Activated naive CD4-positive, alpha-beta T cell treated with anti-CD3 and anti-CD28 coated beads, Interleukin-2, amount 50 U/mL, for 16 hours (primary cell): ENCODE results near the gene CSNK1D.

Experiments used
- DNase-seq: peaks from one replicate; pipeline ENCODE4 v3.0.0-alpha.2; 2020

CSNK1D gene

DNA sequence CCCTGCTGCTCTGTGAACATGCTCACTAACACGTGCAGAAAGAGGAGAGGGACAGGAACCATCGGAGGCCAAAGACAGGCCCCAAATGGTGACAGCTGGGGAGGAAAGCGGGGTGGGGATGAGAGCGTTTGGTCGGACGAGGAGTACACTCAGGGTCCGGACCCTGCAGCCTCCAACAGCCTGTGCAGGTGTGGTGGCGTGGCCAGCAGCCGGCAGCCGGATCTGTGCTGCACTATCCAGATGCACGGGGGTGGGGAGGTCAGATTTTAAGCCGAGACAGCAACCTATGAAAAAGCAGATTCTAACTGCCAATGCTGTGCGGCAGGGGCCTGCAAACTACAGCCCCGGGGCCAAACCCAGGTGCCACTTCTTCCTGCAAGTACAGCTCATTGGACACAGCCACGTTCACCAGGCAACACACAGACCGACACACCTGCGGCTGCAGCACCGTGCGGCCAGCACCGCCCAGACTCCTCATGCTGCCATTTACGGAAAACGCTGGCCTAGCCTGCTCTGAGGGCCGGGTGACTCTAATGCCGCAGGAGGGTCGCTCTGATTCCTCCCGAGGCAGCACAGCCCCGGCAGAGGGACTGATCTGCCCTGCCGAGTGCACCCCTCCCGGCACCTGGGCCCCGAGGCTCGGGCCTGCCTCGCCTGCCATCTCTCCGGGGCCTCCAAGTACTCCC, 23.5 kb downstream of the CSNK1D start:
- DNase-seq = no peak

DNA sequence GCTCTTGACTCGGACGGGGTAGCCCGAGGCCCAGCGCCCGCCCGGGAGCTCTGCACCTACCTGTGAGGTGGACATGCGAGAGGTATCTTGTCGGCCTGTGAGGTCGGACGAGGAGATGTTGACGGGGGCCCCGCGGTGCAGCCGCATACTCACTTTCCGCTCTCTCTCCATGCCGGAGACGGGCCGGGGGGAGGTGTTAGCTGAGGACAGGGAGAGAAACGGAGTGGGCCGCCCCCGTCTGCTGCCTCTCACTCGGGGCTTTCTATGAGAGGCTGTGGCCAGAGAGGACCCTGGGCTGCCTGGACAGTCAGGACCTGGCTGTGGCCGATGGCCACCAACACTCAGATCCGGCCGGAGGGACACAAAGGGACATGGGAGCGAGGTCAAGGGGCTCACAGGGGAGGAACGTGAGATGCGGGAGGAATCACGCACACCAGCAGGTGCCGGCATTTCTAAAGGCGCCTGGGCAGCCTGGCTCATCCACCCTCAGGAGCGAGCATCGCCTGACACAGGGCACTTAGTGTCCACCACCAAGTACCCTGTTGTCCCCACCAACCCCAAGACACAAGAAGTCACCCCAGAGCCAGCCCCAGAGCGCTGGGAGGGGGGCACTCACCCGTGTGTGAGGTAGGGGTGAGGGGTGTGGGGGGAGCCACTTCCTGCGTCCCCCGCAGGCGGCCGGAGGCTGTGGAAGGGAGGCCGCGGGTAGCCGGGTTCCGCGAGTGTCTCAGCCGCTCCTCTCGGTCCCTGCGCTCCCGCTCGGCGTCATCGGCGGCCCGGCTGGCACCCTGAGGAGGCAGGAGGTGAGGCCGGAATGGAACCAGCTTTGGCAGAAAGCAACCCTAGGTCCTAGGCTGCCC, 24.5 kb downstream of the CSNK1D start:
- DNase-seq = no peak

DNA sequence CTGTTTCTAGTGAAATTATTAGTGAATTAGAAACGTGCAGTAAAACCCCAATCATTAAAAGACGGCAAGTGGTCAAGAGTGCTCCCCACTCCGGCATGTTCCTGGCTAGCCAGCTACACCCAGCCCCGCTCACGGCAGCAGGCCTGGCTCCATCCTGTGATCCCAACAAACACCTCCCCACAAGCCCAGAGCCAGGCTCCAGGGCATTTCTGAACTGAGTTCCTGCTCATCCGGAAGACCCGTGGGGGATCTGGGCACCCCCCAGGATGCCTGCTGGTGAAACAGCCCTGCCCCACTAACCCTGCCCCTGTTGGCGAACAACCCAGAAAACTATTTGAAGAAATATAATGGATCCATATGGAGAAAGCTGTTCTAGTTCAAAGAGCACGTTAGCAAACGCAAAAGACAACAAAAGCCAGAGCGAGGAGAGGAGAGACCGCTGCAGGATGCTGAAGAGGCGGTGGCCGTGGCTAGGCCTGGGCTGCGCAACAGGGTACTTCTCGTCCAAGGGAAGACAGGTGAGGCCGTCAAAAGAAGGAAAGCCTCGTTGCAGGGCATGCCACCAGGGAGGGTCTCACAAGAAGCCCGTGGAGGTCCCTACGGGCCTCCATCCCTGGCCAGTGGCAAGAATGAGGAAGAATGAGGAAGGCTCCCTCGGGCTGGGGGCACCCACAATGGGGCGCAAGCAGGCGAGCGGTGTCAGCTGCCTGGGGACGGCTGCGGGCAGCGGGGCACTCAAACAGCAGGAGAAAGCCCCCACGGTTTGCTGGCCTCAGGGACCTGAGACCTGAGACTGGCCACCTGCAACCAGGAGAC, 25.4 kb downstream of the CSNK1D start:
- DNase-seq = no peak

DNA sequence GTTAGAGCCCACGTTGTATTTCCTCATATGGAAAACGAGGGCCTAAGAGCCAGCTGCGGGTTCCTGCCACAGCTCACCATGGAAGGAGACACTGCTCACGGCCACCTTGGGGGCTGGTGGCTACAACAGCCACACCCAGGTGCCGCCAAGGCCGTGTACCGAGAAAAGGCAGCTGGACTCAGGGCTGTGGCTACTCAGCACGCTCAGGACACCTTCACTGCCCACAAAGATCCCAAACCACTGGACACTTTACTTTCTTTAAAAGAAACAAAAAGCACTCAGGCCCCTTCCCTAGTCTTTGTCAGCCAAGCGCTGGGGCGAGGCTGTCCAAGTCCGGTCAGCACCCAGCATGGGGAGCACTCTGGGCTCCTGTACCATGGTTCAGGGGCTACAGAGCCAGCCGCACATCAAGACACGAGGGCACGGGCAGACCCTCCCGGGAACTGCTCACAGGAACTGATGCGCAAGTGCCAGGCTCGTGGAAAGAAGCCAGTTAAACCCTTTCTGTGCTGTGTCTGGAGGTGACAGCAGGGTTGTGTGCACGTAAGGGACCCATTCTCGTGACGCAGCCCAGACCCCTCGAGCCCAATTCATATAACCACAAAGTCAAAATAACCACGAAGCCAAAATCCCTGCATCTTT, 26.2 kb downstream of the CSNK1D start:
- no peak for DNase-seq

DNA sequence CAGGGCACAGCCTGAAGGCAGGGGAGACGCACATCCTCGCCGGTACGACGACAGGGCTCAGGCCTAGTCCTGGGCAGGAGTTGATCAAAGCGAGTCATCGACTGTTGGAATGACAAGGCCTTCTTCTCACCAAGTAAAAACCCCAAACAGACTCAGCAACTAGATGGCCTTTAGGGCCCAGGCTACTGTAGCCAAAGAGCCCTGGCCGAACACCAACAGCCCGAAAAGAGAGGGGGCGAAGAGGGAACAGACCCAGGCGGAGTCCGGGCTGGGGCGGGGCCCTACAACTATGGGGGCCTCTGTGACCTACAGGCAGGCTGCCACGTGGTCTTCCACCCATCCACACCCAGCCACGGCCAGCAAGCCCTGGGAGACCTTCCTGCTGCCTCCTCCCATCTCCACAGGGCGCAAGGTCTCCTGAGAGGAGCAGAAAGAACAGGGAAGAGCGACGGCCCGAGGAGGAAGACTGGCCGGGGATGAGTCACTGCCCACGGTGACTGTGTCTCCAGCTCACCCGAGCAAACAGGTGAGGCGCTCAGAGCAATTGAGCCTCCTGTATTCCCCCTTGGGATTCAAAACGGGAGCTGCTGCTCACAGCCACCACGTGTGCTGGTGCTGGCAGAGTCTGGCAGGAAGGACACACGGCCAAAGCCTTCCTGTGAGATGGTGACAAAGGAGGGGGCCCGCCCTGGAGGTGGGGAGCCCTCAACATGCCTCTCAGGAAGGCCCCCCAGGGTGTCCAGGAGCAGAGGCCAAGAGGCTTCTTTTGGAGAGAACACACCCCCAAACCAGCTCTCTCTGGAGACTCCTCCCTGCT, 26.9 kb downstream of the CSNK1D start:
- no peak for DNase-seq

DNA sequence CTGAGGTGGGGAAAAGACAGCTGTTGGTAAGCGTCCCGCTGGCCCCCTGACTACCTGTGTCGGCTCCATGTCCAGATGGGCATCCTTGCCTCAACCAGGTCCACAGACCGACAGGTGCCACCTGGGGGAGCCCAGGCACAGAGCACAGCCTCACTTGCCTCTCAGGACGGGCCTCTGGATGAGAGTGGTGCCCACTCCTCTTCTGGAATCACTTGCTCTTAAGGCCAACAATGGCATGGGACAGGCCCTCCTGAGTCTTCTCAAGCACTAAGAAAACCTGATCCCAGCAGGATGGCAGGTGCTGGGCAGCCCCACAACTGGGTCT, 27.5 kb downstream of the CSNK1D start:
- DNase-seq = no peak

DNA sequence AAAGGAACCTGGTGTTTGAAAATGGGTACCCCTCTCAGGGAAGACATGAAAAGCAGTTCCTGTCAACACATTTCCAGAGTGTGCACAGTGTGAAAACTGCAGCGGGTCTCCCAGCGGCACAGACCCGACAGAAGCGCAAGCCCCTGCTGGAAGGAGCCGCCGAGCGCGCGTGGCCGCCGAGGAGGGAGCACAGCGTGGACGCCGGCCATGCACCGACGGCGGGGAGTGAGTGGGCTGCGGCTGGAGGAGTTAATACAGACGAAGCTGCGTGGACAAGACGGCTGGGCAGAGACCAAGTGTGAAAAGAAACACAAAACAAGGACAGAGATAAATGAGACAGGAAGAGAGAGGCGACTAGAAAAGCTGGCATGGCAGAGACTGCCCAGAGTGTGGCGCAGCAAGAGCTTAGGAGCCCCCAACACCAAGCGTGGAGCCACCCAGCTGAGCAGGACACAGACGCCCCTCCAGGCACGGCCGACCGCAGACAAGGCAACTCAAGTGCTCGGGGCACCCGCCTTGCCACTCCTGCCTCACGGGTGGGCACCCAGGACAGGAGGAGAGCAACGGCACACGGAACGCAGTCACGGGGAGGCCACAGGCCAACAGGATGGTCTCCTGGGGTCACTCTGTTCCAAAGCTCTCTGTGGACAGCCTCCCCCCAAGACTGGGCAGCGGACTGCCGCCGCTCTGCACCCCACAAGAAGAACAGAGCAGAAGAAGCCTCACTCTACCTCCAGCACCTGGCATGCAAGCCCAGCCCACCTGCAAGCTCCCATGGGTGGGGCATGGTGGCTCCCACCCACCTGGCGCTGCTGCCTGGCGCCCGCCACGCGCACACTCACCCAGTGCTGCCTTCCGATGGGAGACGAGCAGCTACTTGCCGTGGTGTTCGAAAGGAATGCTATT, 28.1 kb downstream of the CSNK1D start:
- DNase-seq = no peak

DNA sequence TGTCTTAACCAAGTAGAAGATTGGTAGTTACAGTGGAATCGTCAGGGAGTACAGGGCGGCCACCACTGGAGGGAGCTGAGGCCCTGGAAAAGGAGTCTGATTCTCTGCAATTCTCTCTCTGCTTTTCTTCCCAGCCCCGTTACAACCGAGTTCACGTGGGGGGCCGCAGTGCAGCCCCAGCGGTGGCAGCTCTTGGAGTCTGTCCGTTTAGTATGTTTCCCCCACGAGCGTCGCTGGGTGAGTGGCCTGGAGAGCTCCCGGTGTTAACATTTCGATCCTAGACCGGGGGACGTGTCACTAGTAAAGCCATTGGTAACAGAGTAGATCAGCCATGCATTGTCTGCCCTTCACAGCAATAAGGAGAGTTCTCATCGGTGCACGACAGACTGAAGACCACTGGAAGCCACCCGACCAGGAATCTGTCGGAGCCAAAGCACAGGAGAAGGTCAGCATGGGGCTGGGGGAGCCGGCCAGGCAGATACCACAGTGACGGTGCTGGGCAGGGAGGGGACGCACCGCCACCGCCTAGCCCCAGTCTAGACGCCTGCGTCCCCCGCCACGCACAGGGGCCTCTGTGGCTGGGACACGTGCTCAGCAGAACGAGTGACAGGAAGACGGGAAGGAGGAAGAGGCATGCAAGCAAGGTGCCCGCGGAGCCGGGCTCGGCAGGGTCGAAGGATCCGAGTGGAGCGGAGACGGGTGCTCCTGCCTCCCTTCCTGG, 28.9 kb downstream of the CSNK1D start:
- DNase-seq = no peak

DNA sequence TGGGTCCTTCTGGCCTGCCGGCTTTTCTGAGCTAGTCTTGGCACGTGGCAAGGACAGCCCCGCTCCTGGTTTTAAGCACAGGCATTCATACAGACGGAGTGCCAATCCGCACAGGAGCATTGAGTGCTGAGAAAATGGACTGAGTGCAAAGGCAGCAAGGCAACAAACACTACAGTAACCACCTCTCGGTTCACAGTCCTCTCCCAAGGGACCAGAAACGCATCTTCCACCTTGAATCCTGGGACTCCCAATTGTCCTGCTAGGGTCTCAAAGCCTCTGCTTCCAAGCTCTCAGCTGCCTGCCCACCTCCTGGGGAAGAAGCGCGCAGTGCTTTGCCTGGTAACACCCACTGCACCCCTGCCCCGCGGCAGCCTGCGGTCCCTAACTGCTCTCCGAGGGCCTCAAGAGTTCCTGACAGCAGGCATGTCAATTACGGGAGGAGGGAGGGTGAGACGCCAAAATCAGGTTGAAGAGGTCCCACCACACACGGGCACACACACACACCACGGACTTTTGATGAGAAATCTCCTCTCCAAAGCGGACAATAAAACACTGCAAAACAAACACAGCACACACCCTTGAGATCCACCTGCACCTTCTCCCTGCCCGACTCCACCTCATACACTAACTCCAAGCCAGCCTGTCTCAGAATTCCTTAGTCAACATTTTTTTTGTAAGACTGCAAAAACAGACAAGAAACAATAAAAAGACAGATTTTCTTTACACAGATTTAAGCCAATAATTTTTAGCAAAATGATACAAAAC, 29.7 kb downstream of the CSNK1D start:
- no peak for DNase-seq

DNA sequence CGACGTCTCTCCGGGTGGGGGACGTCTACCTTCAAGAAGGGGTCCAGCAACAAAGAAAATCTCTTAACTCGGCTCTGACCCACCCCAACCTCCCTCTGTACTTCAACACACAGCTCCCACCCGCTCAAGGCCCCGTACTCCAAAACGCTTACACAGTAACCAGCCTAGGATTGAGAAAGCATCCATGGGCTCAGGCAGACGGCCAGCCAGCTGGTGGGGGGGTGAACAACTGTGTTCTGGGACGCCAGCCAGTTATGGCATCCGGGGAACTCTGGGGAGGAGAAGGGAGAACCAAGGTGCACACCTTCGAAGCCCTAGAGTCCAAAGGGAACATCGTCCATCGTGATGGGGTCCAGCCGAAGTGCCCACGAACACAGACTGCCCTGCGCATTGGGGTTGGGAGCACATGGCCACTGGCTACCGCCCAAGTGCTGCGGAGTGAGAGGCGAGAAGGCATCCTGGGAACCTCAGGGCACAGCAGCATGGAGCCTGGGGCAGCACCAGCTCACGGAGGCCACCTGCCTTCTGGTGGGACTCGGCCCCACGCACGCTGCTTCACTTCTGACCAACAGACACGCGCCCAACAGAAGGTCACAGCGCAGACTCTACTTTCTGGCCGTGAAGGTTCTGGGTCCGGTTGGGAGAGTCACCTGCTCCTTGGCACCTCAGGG, 30.4 kb downstream of the CSNK1D start:
- no peak for DNase-seq

DNA sequence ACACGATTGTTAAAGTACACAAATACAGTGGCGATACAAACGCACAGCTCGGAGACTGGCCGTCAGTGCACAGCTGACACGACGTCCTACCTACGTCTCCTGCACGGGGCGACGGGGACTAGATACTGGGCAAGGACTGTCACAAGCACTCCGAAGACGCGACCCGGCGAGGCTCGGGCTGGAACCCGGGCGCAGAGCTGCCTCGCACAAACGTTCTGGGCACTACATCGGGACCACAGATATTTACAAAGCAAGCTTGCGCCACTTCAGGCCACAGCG, 30.9 kb downstream of the CSNK1D start:
- no peak for DNase-seq

DNA sequence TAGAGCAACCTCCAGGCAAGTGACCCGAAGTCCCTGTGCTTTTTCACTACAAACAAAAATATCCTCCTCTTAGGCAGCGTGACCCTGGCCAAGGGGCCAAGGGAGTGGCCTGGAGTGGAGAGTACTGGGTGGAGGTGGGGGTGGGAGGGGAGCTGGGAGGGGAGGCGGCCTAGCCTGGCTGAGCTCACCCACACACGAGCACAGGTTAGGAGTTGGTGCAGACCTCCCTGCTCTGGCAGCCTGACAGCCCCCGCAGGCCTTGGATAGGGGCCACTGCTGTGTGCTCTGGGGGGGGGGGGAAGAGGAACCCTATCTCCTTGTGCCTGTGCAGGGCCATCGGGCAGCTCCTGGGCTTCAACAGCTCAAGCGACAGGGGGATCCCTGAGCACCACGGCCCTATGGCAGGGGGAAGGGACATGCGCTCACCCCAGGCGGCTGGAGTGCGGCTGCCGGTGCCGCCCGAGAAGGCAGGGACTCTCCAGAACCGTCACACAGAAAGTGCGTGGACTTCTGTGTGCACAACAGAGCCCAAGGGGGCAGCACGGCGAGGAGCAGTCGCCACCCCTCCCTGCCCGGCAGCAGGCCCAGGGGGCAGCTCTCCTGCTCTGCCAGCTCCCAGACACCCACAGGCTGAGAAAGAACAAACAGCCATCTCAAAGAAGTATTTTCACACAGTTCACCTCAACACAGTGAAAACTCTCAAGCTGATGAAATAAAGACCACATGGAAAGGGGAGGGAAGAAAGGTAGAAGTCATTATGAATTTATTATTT, 31.4 kb downstream of the CSNK1D start:
- DNase-seq = no peak

DNA sequence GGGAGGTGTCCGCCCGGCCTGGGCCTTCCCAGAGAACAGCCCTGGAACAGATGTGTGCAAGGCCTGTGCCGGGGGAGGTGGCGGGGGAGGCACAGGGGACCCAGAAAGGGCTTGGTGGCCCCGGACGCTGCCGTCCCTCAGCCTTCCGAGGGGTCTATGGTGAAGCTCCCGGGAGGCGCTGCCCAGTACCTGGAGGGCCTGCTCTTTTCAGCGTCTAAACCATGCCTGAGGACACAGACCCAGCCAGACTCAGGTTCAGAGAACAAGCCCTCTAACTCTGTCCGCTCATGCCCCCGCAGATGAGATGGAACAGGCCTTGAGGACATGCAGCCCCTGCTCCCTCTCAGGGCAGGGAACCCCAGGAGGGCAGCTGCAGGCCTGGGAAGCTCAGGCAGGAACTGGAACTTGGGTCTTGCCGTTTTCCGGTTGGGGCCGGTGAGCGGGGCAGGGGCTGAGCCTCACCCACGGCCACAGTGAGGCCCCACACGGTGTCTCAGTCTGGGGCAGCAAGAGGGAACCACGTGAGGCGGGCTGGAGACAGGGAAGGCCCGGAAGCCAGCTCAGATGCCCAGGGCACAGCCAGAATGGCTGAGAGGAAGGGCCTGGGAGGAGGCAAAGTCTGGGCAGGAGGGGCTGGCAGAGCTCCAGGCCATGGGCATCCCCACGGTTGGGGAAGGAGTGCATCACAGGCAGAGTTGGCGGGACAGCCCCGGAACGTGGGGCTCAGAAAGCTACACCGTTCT, 32.1 kb downstream of the CSNK1D start:
- peak; percentile 51 for DNase-seq

DNA sequence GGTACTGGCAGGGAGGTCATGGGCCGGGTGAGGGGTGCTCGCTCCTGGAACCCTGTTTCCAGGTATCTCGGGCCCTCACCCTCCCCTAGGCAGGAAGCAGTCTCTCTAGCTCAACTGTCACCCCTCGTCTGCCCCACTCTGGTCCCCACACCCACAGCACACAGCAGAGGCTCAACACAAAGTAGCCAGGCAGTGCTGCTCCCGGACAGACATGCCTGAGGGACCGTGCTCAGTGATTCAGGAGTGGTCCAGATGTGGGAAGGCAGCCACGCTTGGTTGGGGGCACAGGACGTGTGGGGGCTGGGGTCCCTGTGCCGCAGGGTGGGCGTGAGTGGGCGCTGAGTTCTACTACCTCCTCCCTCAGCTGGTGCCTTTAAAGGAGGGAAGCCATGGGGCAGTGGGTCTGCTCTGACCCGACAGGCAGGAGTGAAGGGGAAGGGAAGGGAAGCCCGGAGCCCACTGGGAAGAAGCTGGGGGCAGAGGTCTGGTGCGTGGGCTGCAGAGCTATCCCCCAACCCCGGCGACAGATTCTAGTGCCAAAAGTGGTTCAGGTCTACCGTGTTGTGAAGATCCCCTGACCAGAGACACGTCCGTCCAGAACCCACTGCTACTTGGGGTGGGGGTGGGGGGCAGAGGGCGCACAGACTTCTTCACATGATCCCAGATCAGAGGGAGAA, 32.9 kb downstream of the CSNK1D start:
- no peak for DNase-seq

DNA sequence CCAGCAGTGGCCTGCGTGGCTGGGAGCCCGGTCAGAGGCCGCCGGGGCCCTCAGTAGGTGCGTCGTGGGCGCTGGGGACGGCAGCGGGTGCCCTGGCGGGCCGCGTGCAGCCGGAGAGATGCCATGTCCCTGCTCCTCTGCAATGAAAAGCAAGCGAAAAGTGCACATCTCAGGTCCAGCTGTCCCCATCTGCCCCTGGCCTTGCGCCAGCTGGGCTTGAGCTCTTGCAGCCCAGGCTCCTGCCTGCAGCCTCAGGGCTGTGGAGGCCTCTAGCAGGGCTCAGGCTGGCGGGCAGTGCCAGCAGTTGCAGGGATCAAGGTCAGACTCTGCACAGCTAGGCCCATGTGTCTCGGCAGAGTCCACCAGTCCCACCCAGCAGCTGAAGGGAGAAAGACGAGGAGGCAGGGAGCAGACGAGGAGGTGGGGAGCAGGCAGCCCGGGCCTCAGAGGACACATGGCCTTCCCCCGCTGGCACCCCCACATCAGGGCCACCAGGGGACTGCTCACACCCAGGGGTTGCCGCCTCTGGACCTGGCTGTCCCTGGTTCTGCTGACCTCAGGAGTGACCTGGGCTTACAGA, 33.5 kb downstream of the CSNK1D start:
- no peak for DNase-seq

DNA sequence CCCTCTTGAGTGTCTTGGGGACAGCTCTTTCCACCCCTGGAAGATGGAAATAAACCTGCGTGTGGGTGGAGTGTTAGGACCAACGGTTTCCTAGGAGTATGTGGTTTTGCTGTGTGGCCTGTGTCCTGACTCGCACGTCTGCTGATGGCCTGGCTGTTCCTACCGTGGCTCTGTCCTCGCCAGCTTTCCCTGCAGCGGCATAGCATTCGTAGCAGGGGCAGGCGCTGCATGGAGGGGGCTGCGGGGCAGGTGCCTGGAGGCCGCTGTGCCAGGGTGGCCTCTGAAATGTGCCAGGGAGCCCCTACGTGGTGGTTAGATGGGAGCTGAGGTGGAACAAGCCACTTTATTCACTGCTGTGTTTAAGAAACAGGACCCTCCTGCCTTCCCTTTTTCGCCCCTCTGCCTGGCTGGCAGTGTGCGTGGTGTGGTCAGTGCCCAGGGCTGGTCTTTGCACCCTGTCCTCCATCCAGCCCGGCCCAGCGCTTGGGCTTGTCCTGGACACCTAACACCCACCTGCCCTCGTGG, 34.0 kb downstream of the CSNK1D start:
- no peak for DNase-seq
